ENCODE data around the gene IRF6.

Gene IRF6

GRCh38 chr1:209759829-209760359 is 46.0 kb downstream of the IRF6 start:
- ATAC-seq: no peak
- DNase-seq: no peak

- DNase-seq (no peak), ATAC-seq (no peak)
Measured at GRCh38 chr1:209758400-209758799, 47.5 kb downstream of the IRF6 start.

GRCh38 chr1:209756615-209757445 is 49.1 kb downstream of the IRF6 start:
- DNase-seq: peak; percentile 49
- ATAC-seq: peak; percentile 30

- ATAC-seq (peak; percentile 83), DNase-seq (peak; percentile 81)
Measured at GRCh38 chr1:209755926-209756614, 49.9 kb downstream of the IRF6 start, which contains the start of gene TRAF3IP3. Gene TRAF3IP3, plus strand, starts transcription at chr1:209756053. Its CDS starts 3,987 bp downstream, at chr1:209760040.

- DNase-seq (no peak), ATAC-seq (no peak)
Measured at GRCh38 chr1:209755256-209755655, 50.7 kb downstream of the IRF6 start.

GRCh38 chr1:209752890-209753289 is 53.1 kb downstream of the IRF6 start:
- ATAC-seq: no peak
- no peak for DNase-seq

GRCh38 chr1:209751627-209752231 is 54.2 kb downstream of the IRF6 start:
- ATAC-seq (peak; percentile 51), DNase-seq (peak; percentile 43)

- ATAC-seq (no peak), DNase-seq (no peak)
Measured at GRCh38 chr1:209749670-209750323, 56.1 kb downstream of the IRF6 start.

GRCh38 chr1:209749205-209749604 is 56.7 kb downstream of the IRF6 start:
- ATAC-seq: no peak
- no peak for DNase-seq

- no peak for ATAC-seq
- no peak for DNase-seq
Measured at GRCh38 chr1:209748620-209749019, 57.3 kb downstream of the IRF6 start.

- ATAC-seq: peak; percentile 86
Measured at GRCh38 chr1:209747580-209748262, 58.2 kb downstream of the IRF6 start.

GRCh38 chr1:209746451-209747165 is 59.3 kb downstream of the IRF6 start:
- DNase-seq (no peak), ATAC-seq (no peak)

More at GRCh38 chr1:209747580-209748262, 58.2 kb downstream of the IRF6 start:
- peak; percentile 94 for DNase-seq

- ATAC-seq (no peak), DNase-seq (no peak)
Measured at GRCh38 chr1:209743145-209743482, 62.8 kb downstream of the IRF6 start.

GRCh38 chr1:209742409-209743144 is 63.4 kb downstream of the IRF6 start:
- DNase-seq (no peak), ATAC-seq (no peak)

GRCh38 chr1:209741889-209742288 is 64.1 kb downstream of the IRF6 start:
- ATAC-seq: no peak

GRCh38 chr1:209741193-209741592 is 64.7 kb downstream of the IRF6 start:
- ATAC-seq (no peak), DNase-seq (no peak)

More at GRCh38 chr1:209741889-209742288, 64.1 kb downstream of the IRF6 start:
- no peak for DNase-seq

GRCh38 chr1:209738270-209738669 is 67.7 kb downstream of the IRF6 start:
- no peak for DNase-seq
- ATAC-seq: no peak

GRCh38 chr1:209737118-209737505 is 68.8 kb downstream of the IRF6 start:
- DNase-seq (no peak), ATAC-seq (no peak)

- ATAC-seq: peak; percentile 54
- DNase-seq: no peak
Measured at GRCh38 chr1:209736490-209737117, 69.3 kb downstream of the IRF6 start.

All from stimulated activated naive CD8-positive, alpha-beta T cell treated with anti-CD3 and anti-CD28 coated beads, Interleukin-15, Interleukin-2, amounts not matched to agents 100 U/mL and 50 U/mL, for 24 hours (primary cell).